Neural cell (in vitro differentiated cells): Measurements from ENCODE around the gene NLRC5. TPM values are rescaled to one million over a fixed set of nuclear protein-coding genes. Genes with fewer than 3 reads are reported as not detected.

Experiments
- H2AFZ ChIP-seq: fragments of 200-600, 300-800 bp; sonication (generic), shearing (Covaris generic); 2 replicates; pipeline ENCODE4 v1.6.0; 2014; ENCODE audit warnings: low read depth, mild to moderate bottlenecking, antibody characterized with exemption, low read length, moderate library complexity
- H3F3A ChIP-seq: fragments of 200-600 bp; shearing (Covaris generic); 2 replicates; pipeline ENCODE4 v1.6.1; 2016; ENCODE audit warnings: mild to moderate bottlenecking, moderate library complexity, mixed read lengths, antibody characterized with exemption, low read length; ENCODE audit not compliant: insufficient read depth, poor library complexity, severe bottlenecking
- H3K27ac ChIP-seq: fragments of 200-600, 300-800 bp; sonication (generic), shearing (Covaris generic); 2 replicates; pipeline ENCODE4 v1.5.1; 2014; ENCODE audit warnings: mild to moderate bottlenecking, low read length, moderate library complexity
- H3K27me3 ChIP-seq: fragments of 300-800, 200-600 bp; sonication (generic), shearing (Covaris generic); 2 replicates; pipeline ENCODE4 v1.6.0; 2014; ENCODE audit warnings: mild to moderate bottlenecking, low read depth, low read length, moderate library complexity; ENCODE audit not compliant: insufficient read depth
- H3K36me3 ChIP-seq: fragments of 300-800, 200-600 bp; sonication (generic), shearing (Covaris generic); 2 replicates; pipeline ENCODE4 v1.5.1; 2014; ENCODE audit warnings: mild to moderate bottlenecking, antibody characterized with exemption, low read length, moderate library complexity; ENCODE audit not compliant: insufficient read depth
- H3K4me2 ChIP-seq: fragments of 300-800, 200-600 bp; sonication (generic), shearing (Covaris generic); 2 replicates; pipeline ENCODE4 v1.6.0; 2014; ENCODE audit warnings: mild to moderate bottlenecking, low read length
- H3K4me3 ChIP-seq: fragments of 300-800, 200-600 bp; sonication (generic), shearing (Covaris generic); 2 replicates; pipeline ENCODE4 v1.5.1; 2014; ENCODE audit warnings: mild to moderate bottlenecking, low read length, moderate library complexity
- H3K79me2 ChIP-seq: fragments of 200-600 bp; shearing (Covaris generic); replicated peaks from 2 replicates; pipeline ENCODE4 v1.6.0; 2014; ENCODE audit warnings: mild to moderate bottlenecking, low read length, moderate library complexity; ENCODE audit not compliant: insufficient read depth
- H3K9ac ChIP-seq: fragments of 300-800, 200-600 bp; sonication (generic), shearing (Covaris generic); 2 replicates; pipeline ENCODE4 v1.6.1; 2016; ENCODE audit warnings: mild to moderate bottlenecking, low read length, mixed read lengths
- H3K9me2 ChIP-seq: fragments of 200-600 bp; shearing (Covaris generic); 2 replicates; pipeline ENCODE4 v1.6.1; 2016; ENCODE audit warnings: mild to moderate bottlenecking, low read length, mixed read lengths; ENCODE audit not compliant: insufficient read depth
- H3K9me3 ChIP-seq: fragments of 200-600, 300-800 bp; sonication (generic), shearing (Covaris generic); 2 replicates; pipeline ENCODE4 v1.6.1; 2016; ENCODE audit warnings: mild to moderate bottlenecking, mixed run types, low read length, moderate library complexity, mixed read lengths
- H4K20me1 ChIP-seq: fragments of 200-600 bp; shearing (Covaris generic); 2 replicates; pipeline ENCODE4 v1.6.1; 2016; ENCODE audit warnings: mild to moderate bottlenecking, mixed run types; ENCODE audit not compliant: insufficient read depth
- EP300 ChIP-seq: fragments of 450-650 bp; conservative IDR thresholded peaks from 2 replicates; pipeline ENCODE4 v1.6.1; 2014; ENCODE audit warnings: antibody characterized with exemption, mild to moderate bottlenecking, moderate library complexity; ENCODE audit not compliant: poor library complexity, severe bottlenecking
- EZH2 ChIP-seq: fragments of 200-600, 300-800 bp; shearing (Covaris generic), sonication (generic); IDR thresholded peaks from 2 replicates; pipeline ENCODE4 v1.6.1; 2014; ENCODE audit warnings: antibody characterized with exemption, low read length, borderline replicate concordance, mild to moderate bottlenecking; ENCODE audit not compliant: insufficient read depth, poor library complexity, severe bottlenecking
- MXI1 ChIP-seq: fragments of 450-650 bp; conservative IDR thresholded peaks from 2 replicates; pipeline ENCODE4 v1.6.1; 2014; ENCODE audit warnings: antibody characterized with exemption, mild to moderate bottlenecking; ENCODE audit not compliant: poor library complexity, severe bottlenecking
- POLR2AphosphoS5 ChIP-seq: IDR thresholded peaks from 2 replicates; pipeline ENCODE4 v1.6.1; 2012
- RAD21 ChIP-seq: fragments of 450-650 bp; conservative IDR thresholded peaks from 2 replicates; pipeline ENCODE4 v1.6.1; 2014; ENCODE audit warnings: antibody characterized with exemption, mild to moderate bottlenecking, moderate library complexity
- SMC3 ChIP-seq: fragments of 450-650 bp; conservative IDR thresholded peaks from 2 replicates; pipeline ENCODE4 v1.6.1; 2014; ENCODE audit warnings: antibody characterized with exemption, mild to moderate bottlenecking, moderate library complexity; ENCODE audit not compliant: poor library complexity
- TAF1 ChIP-seq: IDR thresholded peaks from 2 replicates; pipeline ENCODE4 v1.6.1; 2012; ENCODE audit warnings: low read depth
- polyA plus RNA-seq: library from polyadenylated mRNA; depleted of rRNA; stranded (reverse); fragments of >200 nt; gene quantifications from 2 replicates; pipeline ENCODE4 v1.2.3, GENCODE V29; 2014
- TF ChIP-seq, protein P1 (sequence below): fragments of 450-650 bp; IDR thresholded peaks from 2 replicates; pipeline ENCODE4 v1.5.1; 2014; ENCODE audit warnings: antibody characterized with exemption, mild to moderate bottlenecking, moderate library complexity; ENCODE audit not compliant: poor library complexity, severe bottlenecking
- TF ChIP-seq, protein P2 (sequence below): IDR thresholded peaks from 2 replicates; pipeline ENCODE4 v1.6.1; 2012; ENCODE audit warnings: borderline replicate concordance

The NLRC5 gene
- polyA plus RNA-seq, 1 donor from 2014 or later = not detected

DNA sequence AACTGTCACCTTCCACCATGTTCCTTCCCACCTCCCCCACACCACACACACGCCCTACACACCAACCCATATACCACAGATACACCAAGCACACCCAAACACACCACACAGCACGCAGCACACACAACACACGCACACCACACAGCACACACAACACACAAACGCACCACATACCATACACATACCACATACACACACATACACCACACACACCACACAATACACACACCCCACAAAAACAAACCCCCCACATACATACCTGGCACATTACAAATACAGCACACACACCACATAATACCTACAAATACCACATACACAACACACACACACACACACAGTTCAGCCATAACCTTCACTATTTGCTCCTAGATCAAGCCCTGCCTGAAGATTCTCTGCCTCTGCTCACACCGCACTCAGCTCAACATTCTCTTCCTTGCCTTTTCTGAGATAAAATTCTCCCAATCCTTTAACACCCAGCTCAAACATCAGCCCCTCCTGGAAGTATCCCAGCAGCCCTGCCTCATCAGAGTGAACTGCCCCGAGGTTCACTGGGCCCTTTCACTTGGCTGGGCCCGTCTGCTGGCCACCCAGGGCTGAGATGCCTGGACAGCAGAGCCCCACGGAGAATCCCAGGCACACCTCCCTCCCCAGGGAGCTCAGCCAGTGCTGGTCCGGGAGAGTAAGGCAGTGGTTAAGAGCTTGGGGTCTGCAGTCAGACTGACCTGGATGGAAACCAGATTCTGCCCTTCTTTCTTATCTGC is 71.1 kb downstream of the NLRC5 start:
- H4K20me1 ChIP-seq = no peaks in the 10 kb centered on the region
- no peak for TF ChIP-seq SMC3
- no peak for TF ChIP-seq MXI1
- no peak for TF ChIP-seq TAF1
- TF ChIP-seq POLR2AphosphoS5 = no peak
- no peak for TF ChIP-seq RAD21
- TF ChIP-seq, protein P1, sequence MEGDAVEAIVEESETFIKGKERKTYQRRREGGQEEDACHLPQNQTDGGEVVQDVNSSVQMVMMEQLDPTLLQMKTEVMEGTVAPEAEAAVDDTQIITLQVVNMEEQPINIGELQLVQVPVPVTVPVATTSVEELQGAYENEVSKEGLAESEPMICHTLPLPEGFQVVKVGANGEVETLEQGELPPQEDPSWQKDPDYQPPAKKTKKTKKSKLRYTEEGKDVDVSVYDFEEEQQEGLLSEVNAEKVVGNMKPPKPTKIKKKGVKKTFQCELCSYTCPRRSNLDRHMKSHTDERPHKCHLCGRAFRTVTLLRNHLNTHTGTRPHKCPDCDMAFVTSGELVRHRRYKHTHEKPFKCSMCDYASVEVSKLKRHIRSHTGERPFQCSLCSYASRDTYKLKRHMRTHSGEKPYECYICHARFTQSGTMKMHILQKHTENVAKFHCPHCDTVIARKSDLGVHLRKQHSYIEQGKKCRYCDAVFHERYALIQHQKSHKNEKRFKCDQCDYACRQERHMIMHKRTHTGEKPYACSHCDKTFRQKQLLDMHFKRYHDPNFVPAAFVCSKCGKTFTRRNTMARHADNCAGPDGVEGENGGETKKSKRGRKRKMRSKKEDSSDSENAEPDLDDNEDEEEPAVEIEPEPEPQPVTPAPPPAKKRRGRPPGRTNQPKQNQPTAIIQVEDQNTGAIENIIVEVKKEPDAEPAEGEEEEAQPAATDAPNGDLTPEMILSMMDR = no peak
- TF ChIP-seq EZH2 = no peak
- TF ChIP-seq, protein P2, sequence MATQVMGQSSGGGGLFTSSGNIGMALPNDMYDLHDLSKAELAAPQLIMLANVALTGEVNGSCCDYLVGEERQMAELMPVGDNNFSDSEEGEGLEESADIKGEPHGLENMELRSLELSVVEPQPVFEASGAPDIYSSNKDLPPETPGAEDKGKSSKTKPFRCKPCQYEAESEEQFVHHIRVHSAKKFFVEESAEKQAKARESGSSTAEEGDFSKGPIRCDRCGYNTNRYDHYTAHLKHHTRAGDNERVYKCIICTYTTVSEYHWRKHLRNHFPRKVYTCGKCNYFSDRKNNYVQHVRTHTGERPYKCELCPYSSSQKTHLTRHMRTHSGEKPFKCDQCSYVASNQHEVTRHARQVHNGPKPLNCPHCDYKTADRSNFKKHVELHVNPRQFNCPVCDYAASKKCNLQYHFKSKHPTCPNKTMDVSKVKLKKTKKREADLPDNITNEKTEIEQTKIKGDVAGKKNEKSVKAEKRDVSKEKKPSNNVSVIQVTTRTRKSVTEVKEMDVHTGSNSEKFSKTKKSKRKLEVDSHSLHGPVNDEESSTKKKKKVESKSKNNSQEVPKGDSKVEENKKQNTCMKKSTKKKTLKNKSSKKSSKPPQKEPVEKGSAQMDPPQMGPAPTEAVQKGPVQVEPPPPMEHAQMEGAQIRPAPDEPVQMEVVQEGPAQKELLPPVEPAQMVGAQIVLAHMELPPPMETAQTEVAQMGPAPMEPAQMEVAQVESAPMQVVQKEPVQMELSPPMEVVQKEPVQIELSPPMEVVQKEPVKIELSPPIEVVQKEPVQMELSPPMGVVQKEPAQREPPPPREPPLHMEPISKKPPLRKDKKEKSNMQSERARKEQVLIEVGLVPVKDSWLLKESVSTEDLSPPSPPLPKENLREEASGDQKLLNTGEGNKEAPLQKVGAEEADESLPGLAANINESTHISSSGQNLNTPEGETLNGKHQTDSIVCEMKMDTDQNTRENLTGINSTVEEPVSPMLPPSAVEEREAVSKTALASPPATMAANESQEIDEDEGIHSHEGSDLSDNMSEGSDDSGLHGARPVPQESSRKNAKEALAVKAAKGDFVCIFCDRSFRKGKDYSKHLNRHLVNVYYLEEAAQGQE = no peak
- TF ChIP-seq EP300 = no peak
- H3K9me2 ChIP-seq = no peaks in the 10 kb centered on the region
- H2AFZ ChIP-seq = no peak overlapping the region
- no peak overlapping the region for H3K9ac ChIP-seq
- no peak overlapping the region for H3K4me2 ChIP-seq
- no peaks in the 10 kb centered on the region for H3K36me3 ChIP-seq
- no peaks in the 10 kb centered on the region for H3K79me2 ChIP-seq
- no peaks in the 10 kb centered on the region for H3K9me3 ChIP-seq
- no peaks in the 10 kb centered on the region for H3K27me3 ChIP-seq
- H3F3A ChIP-seq = no peaks in the 10 kb centered on the region
- H3K27ac ChIP-seq = no peak overlapping the region
- H3K4me3 ChIP-seq = no peak overlapping the region

DNA sequence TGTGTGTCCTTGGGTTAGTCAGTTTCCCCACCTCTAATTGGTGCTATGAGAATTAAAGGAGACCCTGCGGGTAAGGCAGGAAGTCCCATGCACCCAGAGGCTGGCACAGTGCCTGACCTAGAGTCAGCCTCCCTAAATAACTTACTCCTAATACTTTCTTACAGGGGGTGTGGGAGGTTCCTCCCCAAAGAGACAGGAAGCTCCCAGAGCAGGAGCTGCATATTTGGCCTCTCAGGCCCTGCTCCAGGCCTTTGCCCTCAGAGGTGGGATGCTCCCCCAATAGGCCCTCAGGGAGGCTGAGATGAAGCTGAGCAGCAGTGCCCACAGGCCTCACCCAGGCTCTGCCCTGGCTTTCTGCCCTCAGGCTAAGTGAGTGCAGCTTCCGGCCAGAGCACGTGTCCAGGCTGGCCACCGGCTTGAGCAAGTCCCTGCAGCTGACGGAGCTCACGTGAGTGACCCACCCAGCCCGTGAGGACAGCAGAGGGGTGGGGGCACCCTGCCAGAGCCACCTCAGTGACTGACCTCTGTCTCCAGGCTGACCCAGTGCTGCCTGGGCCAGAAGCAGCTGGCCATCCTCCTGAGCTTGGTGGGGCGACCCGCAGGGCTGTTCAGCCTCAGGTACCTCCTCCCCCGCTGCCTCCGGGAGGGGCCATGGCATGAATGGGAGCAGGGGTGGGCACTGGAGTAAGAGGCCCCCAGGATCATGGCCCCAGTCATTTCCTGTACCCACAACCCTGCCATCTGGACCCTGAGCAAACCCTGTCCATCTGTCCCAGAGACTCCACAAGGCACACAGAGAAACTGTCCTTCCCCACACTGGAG is 71.9 kb downstream of the NLRC5 start:
- H2AFZ ChIP-seq = no peak overlapping the region
- no peaks in the 10 kb centered on the region for H3K36me3 ChIP-seq
- no peaks in the 10 kb centered on the region for H3F3A ChIP-seq
- H3K27me3 ChIP-seq = no peaks in the 10 kb centered on the region
- H3K9me2 ChIP-seq = no peaks in the 10 kb centered on the region
- H3K9ac ChIP-seq = no peak overlapping the region
- no peaks in the 10 kb centered on the region for H4K20me1 ChIP-seq
- H3K4me2 ChIP-seq = no peak overlapping the region
- no peaks in the 10 kb centered on the region for H3K9me3 ChIP-seq
- H3K79me2 ChIP-seq = no peaks in the 10 kb centered on the region
- TF ChIP-seq TAF1 = no peak
- TF ChIP-seq, protein P1 = no peak
- TF ChIP-seq RAD21 = no peak
- TF ChIP-seq SMC3 = no peak
- TF ChIP-seq MXI1 = no peak
- no peak for TF ChIP-seq EP300
- TF ChIP-seq, protein P2 = no peak
- no peak for TF ChIP-seq POLR2AphosphoS5
- no peak for TF ChIP-seq EZH2
- no peak overlapping the region for H3K27ac ChIP-seq
- no peak overlapping the region for H3K4me3 ChIP-seq
